Measurements from ENCODE around the gene RALGAPA1.

DNA sequence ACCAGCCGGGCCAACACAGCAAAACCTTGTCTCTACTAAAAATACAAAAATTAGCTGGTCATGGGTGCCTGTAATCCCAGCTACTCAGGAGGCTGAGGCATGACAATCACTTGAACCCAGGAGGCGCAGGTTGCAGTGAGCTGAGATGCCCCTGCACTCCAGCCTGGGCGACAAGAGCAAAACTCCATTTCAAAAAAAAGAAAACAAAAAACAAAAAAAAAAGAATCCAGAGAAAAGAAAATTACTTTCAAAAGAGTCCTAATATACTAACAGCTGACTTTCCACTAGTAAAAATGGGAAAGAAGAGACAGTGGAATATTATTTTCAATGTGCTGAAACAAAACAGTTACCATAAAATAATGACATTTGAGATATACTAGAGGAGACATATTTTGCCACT lies 283.4 kb downstream of the RALGAPA1 start:
- TF ChIP-seq CTCF (conservative IDR thresholded peaks at IDR 0.05; ENCODE audit: low read length) (no peak), EZH2phosphoT487 (IDR thresholded peaks at IDR 0.05; ENCODE audit: borderline replicate concordance, low read depth, low read length) (no peak)
